Astrocyte (in vitro differentiated cells and primary cell): ENCODE results near the gene ZNF503.

Experiments
- EZH2 ChIP-seq: IDR thresholded peaks from 2 replicates; pipeline ENCODE4 v1.6.1; 2012; ENCODE audit warnings: mild to moderate bottlenecking, low read length, inconsistent platforms; ENCODE audit not compliant: insufficient read depth
- TF ChIP-seq, protein P1 (sequence below): IDR thresholded peaks from 2 replicates; pipeline ENCODE4 v1.5.1; 2011; ENCODE audit warnings: low read depth, mild to moderate bottlenecking, inconsistent platforms, low read length, moderate library complexity; ENCODE audit not compliant: insufficient read depth

DNA sequence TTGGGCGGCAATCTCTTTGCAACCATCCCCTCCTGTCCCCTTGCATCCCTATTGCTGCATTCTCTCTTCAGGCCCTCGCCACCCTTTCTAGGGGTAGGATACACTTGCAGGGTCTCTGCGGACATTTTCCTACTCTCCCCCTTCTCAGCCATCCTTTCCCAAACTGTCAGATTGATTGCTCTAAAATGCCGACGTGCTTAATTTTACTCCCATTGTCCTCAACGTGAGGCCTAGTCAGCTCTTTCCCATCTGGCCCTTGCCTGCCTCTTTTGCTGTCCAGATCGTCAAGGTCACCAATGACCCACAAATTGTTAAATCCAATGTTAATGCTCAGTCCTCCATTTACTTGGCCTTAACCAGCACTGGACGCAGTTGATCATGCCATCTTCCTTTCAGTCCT is 17.1 kb upstream of the ZNF503 start:
- TF ChIP-seq, protein P1, sequence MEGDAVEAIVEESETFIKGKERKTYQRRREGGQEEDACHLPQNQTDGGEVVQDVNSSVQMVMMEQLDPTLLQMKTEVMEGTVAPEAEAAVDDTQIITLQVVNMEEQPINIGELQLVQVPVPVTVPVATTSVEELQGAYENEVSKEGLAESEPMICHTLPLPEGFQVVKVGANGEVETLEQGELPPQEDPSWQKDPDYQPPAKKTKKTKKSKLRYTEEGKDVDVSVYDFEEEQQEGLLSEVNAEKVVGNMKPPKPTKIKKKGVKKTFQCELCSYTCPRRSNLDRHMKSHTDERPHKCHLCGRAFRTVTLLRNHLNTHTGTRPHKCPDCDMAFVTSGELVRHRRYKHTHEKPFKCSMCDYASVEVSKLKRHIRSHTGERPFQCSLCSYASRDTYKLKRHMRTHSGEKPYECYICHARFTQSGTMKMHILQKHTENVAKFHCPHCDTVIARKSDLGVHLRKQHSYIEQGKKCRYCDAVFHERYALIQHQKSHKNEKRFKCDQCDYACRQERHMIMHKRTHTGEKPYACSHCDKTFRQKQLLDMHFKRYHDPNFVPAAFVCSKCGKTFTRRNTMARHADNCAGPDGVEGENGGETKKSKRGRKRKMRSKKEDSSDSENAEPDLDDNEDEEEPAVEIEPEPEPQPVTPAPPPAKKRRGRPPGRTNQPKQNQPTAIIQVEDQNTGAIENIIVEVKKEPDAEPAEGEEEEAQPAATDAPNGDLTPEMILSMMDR = no peak
- no peak for TF ChIP-seq EZH2
